WTC11 (cell line): ENCODE measurements around the gene TLX1.

Experiments
- CREB1 ChIP-seq: sonication (generic); formaldehyde crosslinking; IDR thresholded peaks from 2 replicates; pipeline ENCODE4 v1.8.0; 2023; ENCODE audit warnings: mild to moderate bottlenecking, missing genetic modification reagents
- KAT7 ChIP-seq: sonication (generic); formaldehyde crosslinking; IDR thresholded peaks from 2 replicates; pipeline ENCODE4 v1.8.1; 2023; ENCODE audit warnings: missing genetic modification reagents, mild to moderate bottlenecking, borderline replicate concordance
- NR3C1 ChIP-seq: sonication (generic); formaldehyde crosslinking; conservative IDR thresholded peaks from 2 replicates; pipeline ENCODE4 v1.8.1; 2023; ENCODE audit warnings: low read depth, mild to moderate bottlenecking, missing genetic modification reagents
- TF ChIP-seq, protein P1 (sequence below): sonication (generic); formaldehyde crosslinking; IDR thresholded peaks from 2 replicates; pipeline ENCODE4 v1.8.1; 2022; ENCODE audit warnings: mild to moderate bottlenecking, moderate library complexity, missing genetic modification reagents
- TF ChIP-seq, protein P2 (sequence below): fragments of 200-600 bp; IDR thresholded peaks from 2 replicates; pipeline ENCODE4 v1.8.0; 2022; ENCODE audit warnings: antibody characterized with exemption
- TF ChIP-seq, protein P3 (sequence below): fragments of 250-450 bp; sonication (Bioruptor Pico); IDR thresholded peaks from 2 replicates; pipeline ENCODE4 v1.9.0; 2021; ENCODE audit warnings: mild to moderate bottlenecking

DNA sequence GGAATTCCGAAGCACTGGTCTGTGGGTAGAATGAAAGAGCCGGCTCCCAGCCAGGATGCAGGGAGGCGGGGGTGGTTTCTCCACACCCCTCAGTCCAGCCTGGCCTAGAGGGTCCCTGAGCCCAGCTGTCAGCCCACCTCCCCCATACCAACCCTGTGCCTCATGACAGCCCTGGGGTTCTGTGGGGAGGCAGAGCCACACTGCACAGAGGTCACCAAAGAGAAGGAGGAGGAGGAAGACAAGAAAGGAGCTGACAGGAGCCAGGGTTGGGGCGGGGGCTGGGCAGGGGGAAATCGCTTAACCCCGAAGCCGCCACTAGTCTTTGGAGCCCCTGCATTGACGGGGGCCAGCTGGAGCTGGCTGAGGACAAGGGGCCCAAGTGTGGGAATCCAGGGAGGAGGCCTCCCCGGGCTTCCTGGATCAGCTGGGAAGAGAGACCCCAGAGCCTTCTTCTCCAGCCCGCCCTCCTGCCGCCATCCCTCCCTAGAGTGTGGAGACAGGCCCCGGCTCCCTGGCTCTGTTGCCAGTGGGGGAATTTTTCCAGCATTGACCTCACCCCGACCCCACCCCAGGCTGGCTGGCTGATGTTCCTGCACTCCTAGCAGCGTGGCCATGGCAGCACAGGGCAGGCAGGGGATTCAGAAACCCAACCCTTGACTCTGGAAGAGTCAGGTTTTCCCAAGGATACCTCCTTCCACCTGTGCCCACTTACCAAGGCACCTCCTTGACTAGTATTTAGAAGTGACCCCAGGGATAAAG lies 36.8 kb upstream of the TLX1 start:
- TF ChIP-seq, protein P1, sequence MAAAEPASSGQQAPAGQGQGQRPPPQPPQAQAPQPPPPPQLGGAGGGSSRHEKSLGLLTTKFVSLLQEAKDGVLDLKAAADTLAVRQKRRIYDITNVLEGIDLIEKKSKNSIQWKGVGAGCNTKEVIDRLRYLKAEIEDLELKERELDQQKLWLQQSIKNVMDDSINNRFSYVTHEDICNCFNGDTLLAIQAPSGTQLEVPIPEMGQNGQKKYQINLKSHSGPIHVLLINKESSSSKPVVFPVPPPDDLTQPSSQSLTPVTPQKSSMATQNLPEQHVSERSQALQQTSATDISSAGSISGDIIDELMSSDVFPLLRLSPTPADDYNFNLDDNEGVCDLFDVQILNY (CRISPR knock-in tag): no peak
- TF ChIP-seq, protein P2, sequence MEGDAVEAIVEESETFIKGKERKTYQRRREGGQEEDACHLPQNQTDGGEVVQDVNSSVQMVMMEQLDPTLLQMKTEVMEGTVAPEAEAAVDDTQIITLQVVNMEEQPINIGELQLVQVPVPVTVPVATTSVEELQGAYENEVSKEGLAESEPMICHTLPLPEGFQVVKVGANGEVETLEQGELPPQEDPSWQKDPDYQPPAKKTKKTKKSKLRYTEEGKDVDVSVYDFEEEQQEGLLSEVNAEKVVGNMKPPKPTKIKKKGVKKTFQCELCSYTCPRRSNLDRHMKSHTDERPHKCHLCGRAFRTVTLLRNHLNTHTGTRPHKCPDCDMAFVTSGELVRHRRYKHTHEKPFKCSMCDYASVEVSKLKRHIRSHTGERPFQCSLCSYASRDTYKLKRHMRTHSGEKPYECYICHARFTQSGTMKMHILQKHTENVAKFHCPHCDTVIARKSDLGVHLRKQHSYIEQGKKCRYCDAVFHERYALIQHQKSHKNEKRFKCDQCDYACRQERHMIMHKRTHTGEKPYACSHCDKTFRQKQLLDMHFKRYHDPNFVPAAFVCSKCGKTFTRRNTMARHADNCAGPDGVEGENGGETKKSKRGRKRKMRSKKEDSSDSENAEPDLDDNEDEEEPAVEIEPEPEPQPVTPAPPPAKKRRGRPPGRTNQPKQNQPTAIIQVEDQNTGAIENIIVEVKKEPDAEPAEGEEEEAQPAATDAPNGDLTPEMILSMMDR: no peak
- TF ChIP-seq CREB1 (CRISPR knock-in tag): no peak
- no peak for TF ChIP-seq KAT7 (CRISPR knock-in tag)
- TF ChIP-seq, protein P3, sequence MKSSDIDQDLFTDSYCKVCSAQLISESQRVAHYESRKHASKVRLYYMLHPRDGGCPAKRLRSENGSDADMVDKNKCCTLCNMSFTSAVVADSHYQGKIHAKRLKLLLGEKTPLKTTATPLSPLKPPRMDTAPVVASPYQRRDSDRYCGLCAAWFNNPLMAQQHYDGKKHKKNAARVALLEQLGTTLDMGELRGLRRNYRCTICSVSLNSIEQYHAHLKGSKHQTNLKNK (CRISPR knock-in tag): no peak
- no peak for TF ChIP-seq NR3C1 (CRISPR knock-in tag)
